Kidney epithelial cell (primary cell): ENCODE measurements around the gene NEK8. TPM values are rescaled to one million over a fixed set of nuclear protein-coding genes. Genes with fewer than 3 reads are reported as not detected.

Experiments used
- DNase-seq: peaks from one replicate; pipeline ENCODE4 v3.0.0-alpha.2; 2010; ENCODE audit warnings: low read depth
- H3K27me3 ChIP-seq: 2 replicates; pipeline ENCODE4 v1.6.0; 2011; ENCODE audit warnings: low read length; ENCODE audit not compliant: control insufficient read depth, insufficient read depth
- H3K36me3 ChIP-seq: 2 replicates; pipeline ENCODE4 v1.5.1; 2011; ENCODE audit warnings: low read length; ENCODE audit not compliant: control insufficient read depth, insufficient read depth
- H3K4me3 ChIP-seq: 2 replicates; pipeline ENCODE4 v1.5.1; 2011; ENCODE audit warnings: low read depth, mild to moderate bottlenecking, control low read depth, low read length
- CTCF ChIP-seq: IDR thresholded peaks from 2 replicates; pipeline ENCODE4 v1.5.1; 2011; ENCODE audit warnings: mild to moderate bottlenecking, moderate library complexity, low read length, control low read depth, inconsistent platforms; ENCODE audit not compliant: insufficient read depth, poor library complexity, severe bottlenecking
- total RNA-seq: library from RNA; depleted of rRNA; stranded (reverse); fragments of >200 nt; gene quantifications from 2 replicates; pipeline ENCODE4 v1.2.3, GENCODE V29; 2015

The NEK8 gene
- 4.3 TPM in 2 replicates for total RNA-seq

GRCh38 chr17:28728364-28729200 is at the start of gene NEK8:
NEK8 (plus strand) TSS chr17:28728788; CDS start chr17:28728814, 26 bp downstream.
- Histone ChIP-seq H3K36me3 (peaks cover 3% of the 10 kb centered on the region), H3K27me3 (no peaks in the 10 kb centered on the region), H3K4me3 (peak within 1 kb of the TSS; percentile 75)
- no peak for TF ChIP-seq CTCF
- no peak for DNase-seq

GRCh38 chr17:28682655-28683054 is 45.9 kb upstream of the NEK8 start:
- TF ChIP-seq CTCF: no peak
- Histone ChIP-seq H3K27me3 (no peaks in the 10 kb centered on the region), H3K36me3 (peaks cover 6% of the 10 kb centered on the region), H3K4me3 (no peak overlapping the region)
- DNase-seq: no peak

- no peak for DNase-seq
- no peak for TF ChIP-seq CTCF
- H3K27me3 ChIP-seq: no peaks in the 10 kb centered on the region
- no peak overlapping the region for H3K4me3 ChIP-seq
- peaks cover 8% of the 10 kb centered on the region for H3K36me3 ChIP-seq
These were observed 43.6 kb upstream of the NEK8 start for GRCh38 chr17:28684963-28685362.

- no peak for DNase-seq
- TF ChIP-seq CTCF: no peak
- Histone ChIP-seq H3K27me3 (no peaks in the 10 kb centered on the region), H3K4me3 (no peak overlapping the region), H3K36me3 (peaks cover 8% of the 10 kb centered on the region)
These were observed 43.2 kb upstream of the NEK8 start for GRCh38 chr17:28685366-28685765.

GRCh38 chr17:28686296-28686695 is 42.3 kb upstream of the NEK8 start:
- H3K27me3 ChIP-seq: no peaks in the 10 kb centered on the region
- H3K4me3 ChIP-seq: no peak overlapping the region
- DNase-seq: no peak
- H3K36me3 ChIP-seq: peaks cover 8% of the 10 kb centered on the region
- no peak for TF ChIP-seq CTCF

- Histone ChIP-seq H3K36me3 (peaks cover 1% of the 10 kb centered on the region), H3K4me3 (no peak overlapping the region)
- DNase-seq: no peak
These were observed 40.1 kb upstream of the NEK8 start for GRCh38 chr17:28688481-28688880.

More at GRCh38 chr17:28688481-28688880, 40.1 kb upstream of the NEK8 start:
- TF ChIP-seq CTCF: no peak
- H3K27me3 ChIP-seq: no peaks in the 10 kb centered on the region
